ENCODE measurements around the gene PNMT. TPM values are rescaled to one million over a fixed set of nuclear protein-coding genes. Genes with fewer than 3 reads are reported as not detected.
"Not testable (repeated sequence)": the region's sequence is repeated elsewhere in the genome, so short reads cannot be mapped to it uniquely, and the experiment has no call there.

PNMT gene
- total and polyA plus RNA-seq, 10 donors: 0.28 to 2.4 (median 0.65) TPM; not detected in 4

GRCh38 chr17:39696731-39697130 lies 28.5 kb downstream of the PNMT start:
- H3K4me3 ChIP-seq: no peak overlapping the region
- peaks cover 0 to 34% (median 24%) of the 10 kb centered on the region in 7 donors for H3K27me3 ChIP-seq (replicated peaks in 1 of 7)
- no peaks in the 10 kb centered on the region for H3K9me3 ChIP-seq
- no peak for DNase-seq
- WGBS, 5 donors: 82 to 96% (median 88%) methylated on average over 5 to 6 of the region's 6 CpGs
- no peak for TF ChIP-seq POLR2AphosphoS5 (IDR thresholded peaks at IDR 0.05)
- H3K4me1 ChIP-seq: peaks cover 0 to 22% (median 5%) of the 10 kb centered on the region in 6 donors
- intact Hi-C loops (cut with DNase I; ENCODE audit: low total_unique reads): no loop called here
- no peak overlapping the region for H3K27ac ChIP-seq
- peaks cover 0 to 6% (median 0%) of the 10 kb centered on the region in 6 donors for H3K36me3 ChIP-seq

DNA sequence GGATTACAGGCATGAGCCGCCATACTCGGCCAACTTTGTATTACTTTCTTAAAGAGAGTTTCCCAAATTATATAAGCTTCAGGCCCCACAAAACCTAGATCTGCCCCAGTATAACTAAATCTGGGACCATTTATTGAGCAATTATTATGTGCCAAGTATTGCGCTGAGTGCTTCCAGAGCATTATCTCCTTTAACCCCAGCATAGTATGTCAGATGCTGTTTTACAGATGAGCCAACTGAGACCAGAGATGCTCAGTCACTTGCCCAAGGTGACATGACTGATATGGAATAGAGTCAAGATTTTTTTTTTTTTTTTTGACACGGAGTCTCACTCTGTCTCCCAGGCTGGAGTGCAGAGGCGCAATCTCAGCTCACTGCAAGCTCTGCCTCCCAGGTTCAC lies 29.7 kb downstream of the PNMT start:
- DNase-seq: no peak
- Histone ChIP-seq H3K27me3 (replicated peaks in 1 of 7) (peaks cover 0 to 40% (median 24%) of the 10 kb centered on the region in 7 donors), H3K27ac (no peak overlapping the region), H3K36me3 (peaks cover 0 to 6% (median 0%) of the 10 kb centered on the region in 6 donors), H3K4me3 (no peak overlapping the region), H3K9me3 (no peaks in the 10 kb centered on the region), H3K4me1 (peaks cover 0 to 22% (median 5%) of the 10 kb centered on the region in 6 donors)
- TF ChIP-seq POLR2AphosphoS5 (IDR thresholded peaks at IDR 0.05) (no peak), POLR2A (IDR thresholded peaks at IDR 0.05) (no peak)
- TF ChIP-seq, protein P1, sequence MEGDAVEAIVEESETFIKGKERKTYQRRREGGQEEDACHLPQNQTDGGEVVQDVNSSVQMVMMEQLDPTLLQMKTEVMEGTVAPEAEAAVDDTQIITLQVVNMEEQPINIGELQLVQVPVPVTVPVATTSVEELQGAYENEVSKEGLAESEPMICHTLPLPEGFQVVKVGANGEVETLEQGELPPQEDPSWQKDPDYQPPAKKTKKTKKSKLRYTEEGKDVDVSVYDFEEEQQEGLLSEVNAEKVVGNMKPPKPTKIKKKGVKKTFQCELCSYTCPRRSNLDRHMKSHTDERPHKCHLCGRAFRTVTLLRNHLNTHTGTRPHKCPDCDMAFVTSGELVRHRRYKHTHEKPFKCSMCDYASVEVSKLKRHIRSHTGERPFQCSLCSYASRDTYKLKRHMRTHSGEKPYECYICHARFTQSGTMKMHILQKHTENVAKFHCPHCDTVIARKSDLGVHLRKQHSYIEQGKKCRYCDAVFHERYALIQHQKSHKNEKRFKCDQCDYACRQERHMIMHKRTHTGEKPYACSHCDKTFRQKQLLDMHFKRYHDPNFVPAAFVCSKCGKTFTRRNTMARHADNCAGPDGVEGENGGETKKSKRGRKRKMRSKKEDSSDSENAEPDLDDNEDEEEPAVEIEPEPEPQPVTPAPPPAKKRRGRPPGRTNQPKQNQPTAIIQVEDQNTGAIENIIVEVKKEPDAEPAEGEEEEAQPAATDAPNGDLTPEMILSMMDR (IDR thresholded peaks at IDR 0.05 in 8 of 11, conservative IDR thresholded peaks at IDR 0.05 in 3 of 11): no peak
- WGBS, 5 donors: 93 to 99% (median 93%) methylated on average over 5 of the region's 5 CpGs
- intact Hi-C loops (cut with DNase I; ENCODE audit: low total_unique reads): no loop called here

DNA sequence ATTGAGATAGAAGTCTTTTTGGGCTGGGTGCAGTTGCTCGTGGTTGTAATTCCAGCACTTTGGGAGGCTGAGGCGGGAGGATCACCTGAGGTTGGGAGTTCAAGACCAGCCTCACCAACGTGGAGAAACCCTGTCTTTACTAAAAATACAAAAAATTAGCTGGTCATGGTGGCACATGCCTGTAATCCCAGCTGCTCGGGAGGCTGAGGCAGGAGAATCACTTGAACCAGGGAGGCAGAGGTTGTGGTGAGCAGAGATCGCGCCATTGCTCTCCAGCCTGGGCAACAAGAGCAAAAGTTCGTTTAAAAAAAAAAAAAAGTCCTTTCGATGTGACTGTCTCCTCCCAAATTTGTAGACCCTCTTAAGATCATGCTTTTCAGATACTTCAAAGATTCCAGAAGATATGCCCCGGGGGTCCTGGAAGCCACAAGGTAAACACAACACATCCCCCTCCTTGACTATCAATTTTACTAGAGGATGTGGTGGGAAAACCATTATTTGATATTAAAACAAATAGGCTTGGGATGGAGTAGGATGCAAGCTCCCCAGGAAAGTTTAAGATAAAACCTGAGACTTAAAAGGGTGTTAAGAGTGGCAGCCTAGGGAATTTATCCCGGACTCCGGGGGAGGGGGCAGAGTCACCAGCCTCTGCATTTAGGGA lies 31.0 kb downstream of the PNMT start:
- Histone ChIP-seq H3K27ac (peak overlapping the region in 4 of 8 donors; percentile 10 to 70 (median 51)), H3K4me1 (peaks cover 0 to 22% (median 5%) of the 10 kb centered on the region in 6 donors), H3K4me3 (peak overlapping the region; percentile 31 to 66 (median 42)), H3K27me3 (replicated peaks in 1 of 7) (peaks cover 0 to 40% (median 24%) of the 10 kb centered on the region in 7 donors)
- intact Hi-C loops (cut with DNase I; ENCODE audit: low total_unique reads); H3K9me3 ChIP-seq; H3K36me3 ChIP-seq; DNase-seq: not testable (repeated sequence)
- WGBS, 5 donors: 51 to 62% (median 59%) methylated on average over 11 of the region's 11 CpGs

DNA sequence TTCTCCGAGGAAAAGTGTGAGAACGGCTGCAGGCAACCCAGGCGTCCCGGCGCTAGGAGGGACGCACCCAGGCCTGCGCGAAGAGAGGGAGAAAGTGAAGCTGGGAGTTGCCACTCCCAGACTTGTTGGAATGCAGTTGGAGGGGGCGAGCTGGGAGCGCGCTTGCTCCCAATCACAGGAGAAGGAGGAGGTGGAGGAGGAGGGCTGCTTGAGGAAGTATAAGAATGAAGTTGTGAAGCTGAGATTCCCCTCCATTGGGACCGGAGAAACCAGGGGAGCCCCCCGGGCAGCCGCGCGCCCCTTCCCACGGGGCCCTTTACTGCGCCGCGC lies 31.5 kb downstream of the PNMT start, which contains the start of gene ERBB2:
Gene ERBB2 (plus strand): TSS at position 247 of the 330 bp plus-strand sequence. CDS start 175 bp downstream, outside the sequence.
- Histone ChIP-seq H3K27me3 (replicated peaks in 1 of 7) (peaks cover 0 to 40% (median 24%) of the 10 kb centered on the region in 7 donors), H3K4me1 (peaks cover 0 to 22% (median 5%) of the 10 kb centered on the region in 6 donors), H3K27ac (peak within 1 kb of the TSS in 6 of 8 donors; percentile 10 to 70 (median 51)), H3K4me3 (peak within 1 kb of the TSS; percentile 31 to 66 (median 42)), H3K36me3 (peaks cover 0 to 6% (median 0%) of the 10 kb centered on the region in 6 donors), H3K9me3 (no peaks in the 10 kb centered on the region)
- no peak for DNase-seq
- 12 to 18% (median 16%) methylated on average over 12 to 20 of the region's 20 CpGs for WGBS, 5 donors
- intact Hi-C loops (cut with DNase I; ENCODE audit: low total_unique reads): no loop called here
- no peak for TF ChIP-seq POLR2A (IDR thresholded peaks at IDR 0.05)
- peak; percentile 37 to 62 (median 41) for TF ChIP-seq POLR2AphosphoS5 (IDR thresholded peaks at IDR 0.05)
- TF ChIP-seq, protein P1 (IDR thresholded peaks at IDR 0.05 in 8 of 11, conservative IDR thresholded peaks at IDR 0.05 in 3 of 11): no peak

Measured in spleen (tissue), 11 donors.